GM20000 (cell line): Measurements from ENCODE around the gene CAVIN1.

ENCODE experiments used
- DNase-seq: peaks from one replicate; pipeline ENCODE4 v3.0.0; 2012; ENCODE audit warnings: low spot score
- TF ChIP-seq, protein P1 (sequence below): IDR thresholded peaks from 2 replicates; pipeline ENCODE4 v1.5.1; 2012; ENCODE audit warnings: mild to moderate bottlenecking, control low read depth; ENCODE audit errors: extremely low read depth, missing control alignments

Gene CAVIN1

DNA sequence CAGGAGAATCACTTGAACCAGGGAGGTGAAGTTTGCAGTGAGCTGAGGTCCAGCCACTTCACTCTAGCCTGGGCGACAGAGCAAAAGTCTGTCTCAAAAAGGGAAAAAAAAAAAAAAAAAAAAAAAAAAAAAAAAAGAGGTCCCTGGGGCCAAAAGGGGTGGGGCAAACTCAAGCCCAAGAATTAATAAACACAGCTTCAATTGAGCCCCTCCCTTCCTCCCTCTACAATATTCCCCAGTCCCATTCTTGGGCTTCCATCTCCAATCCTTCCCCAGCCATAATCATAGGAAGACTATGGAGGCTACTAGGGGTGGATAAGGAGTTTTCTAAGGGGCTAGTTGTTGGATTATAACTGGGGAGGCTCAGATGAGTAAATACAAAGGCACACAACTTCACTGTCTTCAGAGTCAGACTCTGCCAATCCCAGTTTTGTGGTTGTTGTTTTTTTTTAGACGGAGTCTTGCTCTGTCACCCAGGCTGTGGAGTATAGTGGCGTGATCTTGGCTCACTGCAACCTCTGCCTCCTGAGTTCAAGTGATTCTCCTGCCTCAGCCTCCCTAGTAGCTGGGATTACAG, 9.5 kb downstream of the CAVIN1 start:
- TF ChIP-seq, protein P1, sequence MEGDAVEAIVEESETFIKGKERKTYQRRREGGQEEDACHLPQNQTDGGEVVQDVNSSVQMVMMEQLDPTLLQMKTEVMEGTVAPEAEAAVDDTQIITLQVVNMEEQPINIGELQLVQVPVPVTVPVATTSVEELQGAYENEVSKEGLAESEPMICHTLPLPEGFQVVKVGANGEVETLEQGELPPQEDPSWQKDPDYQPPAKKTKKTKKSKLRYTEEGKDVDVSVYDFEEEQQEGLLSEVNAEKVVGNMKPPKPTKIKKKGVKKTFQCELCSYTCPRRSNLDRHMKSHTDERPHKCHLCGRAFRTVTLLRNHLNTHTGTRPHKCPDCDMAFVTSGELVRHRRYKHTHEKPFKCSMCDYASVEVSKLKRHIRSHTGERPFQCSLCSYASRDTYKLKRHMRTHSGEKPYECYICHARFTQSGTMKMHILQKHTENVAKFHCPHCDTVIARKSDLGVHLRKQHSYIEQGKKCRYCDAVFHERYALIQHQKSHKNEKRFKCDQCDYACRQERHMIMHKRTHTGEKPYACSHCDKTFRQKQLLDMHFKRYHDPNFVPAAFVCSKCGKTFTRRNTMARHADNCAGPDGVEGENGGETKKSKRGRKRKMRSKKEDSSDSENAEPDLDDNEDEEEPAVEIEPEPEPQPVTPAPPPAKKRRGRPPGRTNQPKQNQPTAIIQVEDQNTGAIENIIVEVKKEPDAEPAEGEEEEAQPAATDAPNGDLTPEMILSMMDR: no peak
- no peak for DNase-seq

DNA sequence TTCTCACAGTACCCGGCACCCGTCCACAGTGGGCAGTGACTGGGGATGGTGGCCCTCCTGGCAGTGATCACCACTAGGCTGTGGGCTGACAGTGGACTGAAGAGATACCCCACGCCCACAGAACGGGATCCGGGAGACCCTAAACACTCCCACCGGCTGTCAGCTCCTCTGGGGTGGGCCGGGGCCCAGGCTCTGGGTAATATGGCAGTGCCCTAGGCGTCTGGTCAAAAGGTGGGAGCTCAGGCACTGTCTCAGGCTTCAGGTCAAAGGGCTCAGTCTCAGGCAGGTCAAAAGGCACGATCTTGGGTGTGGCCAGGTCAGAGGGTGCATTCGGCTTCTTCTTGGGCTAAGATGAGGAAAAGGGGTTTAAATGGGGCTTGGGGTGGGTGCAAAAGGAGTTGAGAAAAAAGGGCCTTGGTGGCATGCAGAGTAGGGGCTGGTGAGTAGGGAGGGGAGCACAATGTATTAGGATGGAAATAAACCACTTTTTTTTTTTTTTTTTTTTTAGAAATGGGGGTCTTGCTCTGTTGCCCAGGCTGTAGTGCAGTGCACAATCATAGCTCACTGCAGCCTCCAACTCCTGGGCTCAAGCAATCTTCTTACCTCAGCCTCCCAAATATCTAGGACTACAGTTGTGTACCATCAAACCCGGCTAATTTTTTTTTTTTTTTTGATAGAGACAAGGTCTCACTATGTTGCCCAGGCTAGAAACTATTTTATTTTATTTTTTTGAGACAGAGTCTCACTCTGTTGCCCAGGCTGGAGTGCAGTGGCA, 11.0 kb downstream of the CAVIN1 start:
- TF ChIP-seq, protein P1: no peak
- DNase-seq: no peak

DNA sequence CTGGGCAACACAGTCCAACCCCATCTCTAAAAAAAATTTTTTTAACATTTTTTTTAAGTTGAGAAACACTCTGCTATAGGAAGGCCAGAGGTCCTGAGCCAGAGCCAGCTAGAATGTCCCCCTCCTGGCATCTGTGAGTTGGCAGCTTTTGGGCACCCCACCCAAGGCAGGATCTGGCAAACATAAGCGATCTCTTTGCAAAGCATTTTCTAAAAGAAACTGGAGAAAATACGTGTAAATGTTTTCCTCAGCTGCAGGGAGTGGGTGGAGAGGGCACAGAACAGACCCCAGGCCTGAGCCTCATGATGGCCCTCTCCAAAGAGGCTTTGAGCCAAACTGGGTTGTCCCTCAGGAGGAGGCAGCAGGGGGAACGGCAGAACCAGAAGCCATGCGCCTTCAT, 11.7 kb downstream of the CAVIN1 start:
- DNase-seq: no peak
- TF ChIP-seq, protein P1: no peak

DNA sequence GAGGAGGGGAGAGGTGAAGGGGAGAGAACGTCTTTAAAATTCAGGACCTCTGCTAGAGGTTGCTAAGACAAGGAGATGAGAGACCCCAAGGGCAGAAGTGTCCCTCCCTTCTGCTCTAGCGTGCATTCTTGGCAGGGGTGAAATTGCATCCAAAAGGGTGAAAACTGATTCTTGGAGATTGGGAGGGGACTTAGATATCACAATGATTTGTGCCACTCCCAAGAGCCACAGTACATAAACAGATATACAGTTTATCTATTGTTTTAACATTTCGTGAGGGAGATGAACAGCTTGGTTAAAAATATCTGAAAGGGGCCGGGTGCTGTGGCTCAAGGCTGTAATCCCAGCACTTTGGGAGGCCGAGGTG, 12.8 kb downstream of the CAVIN1 start:
- TF ChIP-seq, protein P1: no peak

DNA sequence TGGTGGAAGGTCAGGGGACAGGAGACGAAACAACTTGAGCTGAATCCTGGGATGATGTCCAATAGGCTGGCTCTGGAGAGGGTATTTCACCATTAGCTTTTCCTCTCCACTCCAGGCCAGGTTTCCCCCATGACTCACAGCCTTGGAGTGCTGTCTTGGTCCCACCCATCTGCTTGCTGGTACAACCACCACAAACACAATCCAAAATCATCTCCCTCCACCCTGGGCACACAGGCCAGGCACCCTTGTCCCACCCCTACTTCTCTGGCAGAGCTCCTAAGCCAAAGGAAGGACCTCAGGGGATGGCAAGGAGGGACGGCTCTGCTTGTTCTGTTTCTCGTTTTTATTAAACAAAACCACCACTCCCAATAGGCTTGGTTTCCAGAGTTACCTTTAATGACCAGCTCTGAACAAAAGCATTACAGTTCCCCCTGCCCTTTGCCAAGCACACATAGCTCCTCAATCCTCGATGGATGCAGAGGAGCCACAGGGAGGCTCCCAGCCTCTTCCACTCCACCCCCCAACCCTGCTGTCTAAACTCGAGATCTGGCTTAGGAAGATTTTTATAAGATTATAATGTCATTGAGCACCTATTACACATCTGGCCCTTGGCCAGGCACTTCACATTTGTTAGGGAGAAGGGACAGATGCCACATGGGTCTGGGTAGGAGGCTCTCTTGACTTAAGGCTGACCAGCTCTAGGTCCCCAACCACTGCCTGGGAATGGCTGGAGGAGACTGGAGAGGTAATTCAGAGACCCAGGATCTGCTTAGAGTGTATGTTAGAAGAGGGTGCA, 13.3 kb downstream of the CAVIN1 start:
- DNase-seq: no peak
- TF ChIP-seq, protein P1: no peak

More for the DNA sequence above, 12.8 kb downstream of the CAVIN1 start:
- no peak for DNase-seq

DNA sequence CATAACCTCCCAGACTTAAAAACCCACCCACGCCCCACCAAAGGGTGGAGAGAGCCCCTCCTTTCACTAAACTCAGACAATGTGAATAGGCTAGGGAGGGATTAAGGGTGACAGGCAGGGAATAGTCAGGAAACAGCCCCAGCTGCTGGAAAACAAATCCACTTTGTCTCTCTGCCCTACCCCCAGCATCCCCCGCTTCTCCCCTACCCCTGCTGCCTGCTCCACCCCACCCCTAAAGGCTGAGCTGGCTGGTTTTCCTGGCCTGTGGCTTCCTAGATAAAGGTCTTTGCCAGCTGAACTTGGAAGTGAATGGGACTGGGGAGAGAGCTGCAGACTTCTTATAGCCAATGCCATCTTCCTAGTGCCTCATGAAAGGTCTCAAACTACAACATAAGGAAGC, 15.0 kb downstream of the CAVIN1 start:
- DNase-seq: no peak
- TF ChIP-seq, protein P1: no peak

DNA sequence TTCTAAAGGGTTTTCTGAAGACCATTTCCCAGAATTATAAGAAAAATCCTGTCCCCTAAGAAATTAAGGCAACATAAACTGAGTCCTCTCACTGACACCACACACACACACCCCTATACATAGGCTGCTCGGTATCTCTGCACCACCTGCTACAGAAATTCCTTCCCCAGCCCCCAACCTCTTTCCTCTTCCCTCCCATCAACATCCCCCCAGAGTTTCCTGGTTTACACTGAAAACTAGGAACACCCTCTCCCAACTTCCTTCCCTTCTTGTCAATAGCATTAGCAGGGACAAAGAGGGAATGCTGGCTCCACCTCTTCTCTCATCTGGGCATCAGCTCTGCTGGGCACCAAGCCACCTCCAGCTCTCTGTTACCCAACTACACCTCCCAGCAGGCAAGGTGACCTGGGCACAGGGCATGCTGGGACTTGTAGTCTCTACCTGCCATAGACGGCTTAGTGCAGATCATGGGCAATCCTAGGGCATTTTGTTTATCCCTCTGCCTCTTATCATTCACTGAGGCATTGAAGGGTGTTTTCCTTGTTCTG, 15.7 kb downstream of the CAVIN1 start:
- TF ChIP-seq, protein P1: no peak
- DNase-seq: peak; percentile 81
